Sigmoid colon (tissue), 7 donors: ENCODE results near the gene ERMAP. TPM values are rescaled to one million over a fixed set of nuclear protein-coding genes. Genes with fewer than 3 reads are reported as not detected.
"Not testable (repeated sequence)": the region's sequence is repeated elsewhere in the genome, so short reads cannot be mapped to it uniquely, and the experiment has no call there.

Source experiments
- DNase-seq: peaks from one replicate; pipeline ENCODE4 v3.0.0-alpha.2; 2019
- H3K27ac ChIP-seq, 4 donors: fragments of 200-600 bp; sonication (generic); one replicate each; pipeline ENCODE4 v1.5.1; 2016 to 2019; ENCODE audit warnings: mild to moderate bottlenecking in 1 of 4
- H3K27me3 ChIP-seq, 3 donors: fragments of 200-600 bp; sonication (generic); one replicate each; pipeline ENCODE4 v1.5.1; 2019; ENCODE audit warnings: mild to moderate bottlenecking in 1 of 3
- H3K36me3 ChIP-seq, 4 donors: fragments of 200-600 bp; sonication (generic); one replicate each; pipeline ENCODE4 v1.5.1; 2016 to 2019
- H3K4me1 ChIP-seq, 4 donors: fragments of 200-600 bp; sonication (generic); one replicate each; pipeline ENCODE4 v1.5.1; 2017 to 2019
- H3K4me3 ChIP-seq, 4 donors: fragments of 200-600 bp; sonication (generic); one replicate each; pipeline ENCODE4 v1.5.1; 2017 to 2019; ENCODE audit warnings: mild to moderate bottlenecking in 2 of 4, moderate library complexity in 1 of 4
- H3K9me3 ChIP-seq, 4 donors: fragments of 200-600 bp in 3 of 4; sonication (generic) in 3 of 4; one replicate each; pipeline versions ENCODE4 v1.5.1 to v1.6.1; 2013 to 2019
- EP300 ChIP-seq, 4 donors: sonication (generic); formaldehyde crosslinking; IDR thresholded peaks; one replicate each; pipeline ENCODE4 v1.6.1; 2017; ENCODE audit warnings: antibody characterized with exemption in 4 of 4
- POLR2A ChIP-seq, 2 donors: fragments of 450-650 bp; IDR thresholded peaks; one replicate each; pipeline ENCODE4 v1.6.1; 2016; ENCODE audit warnings: antibody characterized with exemption in 2 of 2, mild to moderate bottlenecking in 2 of 2, moderate library complexity in 2 of 2
- POLR2AphosphoS5 ChIP-seq, 4 donors: sonication (generic); formaldehyde crosslinking; IDR thresholded peaks; one replicate each; pipeline ENCODE4 v1.6.1; 2017; ENCODE audit warnings: antibody characterized with exemption in 4 of 4
- WGBS, 2 donors: extraction: QIAGEN DNeasy Blood & Tissue Kit; methylation state at CpG; one replicate each; pipeline ENCODE4 v1.1.7; 2013; 5-methylcytosine and 5-hydroxymethylcytosine counted together
- intact Hi-C: fragments of 100-400 bp; cut with DNase I; formaldehyde crosslinking; loops from one replicate; pipeline ENCODE4 v1.15.1; 2023
- polyA plus RNA-seq, 3 donors: library from polyadenylated mRNA; stranded (reverse); fragments of 200-250 nt; gene quantifications; one replicate each; pipeline ENCODE4 v1.2.3, GENCODE V29; 2013
- total RNA-seq, 4 donors: library from RNA; depleted of rRNA; stranded (reverse); fragments of >200 nt; gene quantifications; one replicate each; pipeline ENCODE4 v1.1.0, GENCODE V29; 2016
- TF ChIP-seq, protein P1 (sequence below), 4 experiments: fragments of 450-650 bp in 3 of 4; fragments of 200-600 bp in 1 of 4; IDR thresholded peaks; one replicate each; pipeline ENCODE4 v1.5.1; 2016 to 2019; ENCODE audit warnings: antibody characterized with exemption in 4 of 4, mild to moderate bottlenecking in 3 of 4, moderate library complexity in 2 of 4
- donor health status: healthy with polysubstance abuse.
- donor health status: Bipolar disorder and iron deficiency.
- donor health status: healthy.

The ERMAP gene
- total and polyA plus RNA-seq, 7 donors = 3.5 to 18.6 (median 9.5) TPM

DNA sequence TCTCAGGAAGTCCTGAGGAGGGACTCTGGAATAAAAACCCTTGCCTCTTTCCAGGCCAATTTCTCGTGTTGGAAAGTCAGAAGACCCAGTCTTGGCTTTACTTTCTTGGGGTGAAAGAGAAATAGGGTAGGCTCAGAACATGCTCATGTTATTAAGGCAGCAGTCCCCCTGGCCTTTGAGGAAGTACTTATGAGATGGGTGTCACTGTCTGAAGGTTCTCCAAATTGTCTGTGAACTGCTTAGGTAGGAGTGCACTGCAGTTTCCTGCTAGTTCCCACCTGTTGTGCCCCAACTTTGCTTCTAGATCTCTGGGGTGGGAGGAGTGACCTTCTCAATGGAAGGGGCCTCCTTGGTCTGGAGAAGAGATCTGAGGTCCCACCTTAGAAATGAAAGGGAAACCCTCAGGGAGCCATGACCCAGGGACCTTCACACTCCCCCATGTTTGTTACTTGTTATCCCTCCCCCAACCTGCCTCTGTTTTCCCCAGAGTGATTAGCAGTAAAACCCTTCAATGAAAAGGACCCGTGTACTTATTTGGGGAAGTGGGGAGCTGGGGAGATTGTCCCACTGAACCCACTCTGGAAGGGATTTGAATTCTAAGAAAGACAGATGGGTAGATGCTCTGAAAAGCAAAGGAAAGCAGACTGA lies 35.2 kb downstream of the ERMAP start:
- H3K4me1 ChIP-seq = peaks cover 0 to 13% (median 2%) of the 10 kb centered on the region in 4 donors
- no peak overlapping the region for H3K27ac ChIP-seq
- H3K36me3 ChIP-seq = peaks cover 12 to 30% (median 13%) of the 10 kb centered on the region in 4 donors
- no peak for DNase-seq
- H3K4me3 ChIP-seq = no peak overlapping the region
- 89 to 95% methylated on average over 2 of the region's 2 CpGs for WGBS, 2 donors
- no peaks in the 10 kb centered on the region for H3K9me3 ChIP-seq
- H3K27me3 ChIP-seq = no peaks in the 10 kb centered on the region
- intact Hi-C loops = no loop called here
- TF ChIP-seq EP300 (IDR thresholded peaks at IDR 0.05) (no peak), POLR2AphosphoS5 (IDR thresholded peaks at IDR 0.05) (no peak), POLR2A (IDR thresholded peaks at IDR 0.05) (no peak)
- TF ChIP-seq, protein P1, sequence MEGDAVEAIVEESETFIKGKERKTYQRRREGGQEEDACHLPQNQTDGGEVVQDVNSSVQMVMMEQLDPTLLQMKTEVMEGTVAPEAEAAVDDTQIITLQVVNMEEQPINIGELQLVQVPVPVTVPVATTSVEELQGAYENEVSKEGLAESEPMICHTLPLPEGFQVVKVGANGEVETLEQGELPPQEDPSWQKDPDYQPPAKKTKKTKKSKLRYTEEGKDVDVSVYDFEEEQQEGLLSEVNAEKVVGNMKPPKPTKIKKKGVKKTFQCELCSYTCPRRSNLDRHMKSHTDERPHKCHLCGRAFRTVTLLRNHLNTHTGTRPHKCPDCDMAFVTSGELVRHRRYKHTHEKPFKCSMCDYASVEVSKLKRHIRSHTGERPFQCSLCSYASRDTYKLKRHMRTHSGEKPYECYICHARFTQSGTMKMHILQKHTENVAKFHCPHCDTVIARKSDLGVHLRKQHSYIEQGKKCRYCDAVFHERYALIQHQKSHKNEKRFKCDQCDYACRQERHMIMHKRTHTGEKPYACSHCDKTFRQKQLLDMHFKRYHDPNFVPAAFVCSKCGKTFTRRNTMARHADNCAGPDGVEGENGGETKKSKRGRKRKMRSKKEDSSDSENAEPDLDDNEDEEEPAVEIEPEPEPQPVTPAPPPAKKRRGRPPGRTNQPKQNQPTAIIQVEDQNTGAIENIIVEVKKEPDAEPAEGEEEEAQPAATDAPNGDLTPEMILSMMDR (IDR thresholded peaks at IDR 0.05) = no peak

DNA sequence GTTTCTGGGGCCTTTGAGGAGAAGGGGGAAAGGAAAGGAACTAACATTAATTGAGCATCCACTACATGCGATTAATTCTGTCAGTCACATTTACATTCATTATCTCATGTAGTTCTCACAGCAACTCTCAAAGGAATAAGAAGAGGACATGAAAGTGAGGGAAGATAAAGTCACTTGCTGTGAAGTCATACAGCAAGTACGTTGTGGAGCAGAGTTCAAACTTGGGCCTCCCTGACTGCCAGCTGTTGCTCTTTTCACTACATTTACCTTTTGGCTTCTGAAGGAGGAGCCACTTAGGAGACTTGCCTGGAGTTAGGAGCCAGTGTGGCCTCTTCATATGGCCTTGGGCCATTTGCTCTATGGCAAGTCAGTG lies 35.7 kb downstream of the ERMAP start:
- 47 to 49% methylated on average over 2 of the region's 2 CpGs for WGBS, 2 donors
- Histone ChIP-seq H3K36me3 (peaks cover 12 to 30% (median 13%) of the 10 kb centered on the region in 4 donors), H3K9me3 (no peaks in the 10 kb centered on the region), H3K27ac (no peak overlapping the region), H3K4me1 (peaks cover 0 to 8% (median 0%) of the 10 kb centered on the region in 4 donors), H3K4me3 (no peak overlapping the region), H3K27me3 (no peaks in the 10 kb centered on the region)
- no peak for TF ChIP-seq EP300 (IDR thresholded peaks at IDR 0.05)
- TF ChIP-seq POLR2AphosphoS5 (IDR thresholded peaks at IDR 0.05) = no peak
- no peak for TF ChIP-seq POLR2A (IDR thresholded peaks at IDR 0.05)
- TF ChIP-seq, protein P1 (IDR thresholded peaks at IDR 0.05) = no peak
- intact Hi-C loops = no loop called here
- DNase-seq = no peak

GRCh38 chr1:42853116-42853884 lies 36.4 kb downstream of the ERMAP start:
- 82 to 87% methylated on average over 6 of the region's 6 CpGs for WGBS, 2 donors
- no peak for DNase-seq
- intact Hi-C loops = no loop called here
- TF ChIP-seq EP300 (IDR thresholded peaks at IDR 0.05) = no peak
- TF ChIP-seq, protein P1 (IDR thresholded peaks at IDR 0.05) = no peak
- TF ChIP-seq POLR2AphosphoS5 (IDR thresholded peaks at IDR 0.05) = no peak
- TF ChIP-seq POLR2A (IDR thresholded peaks at IDR 0.05) = no peak
- H3K9me3 ChIP-seq = no peaks in the 10 kb centered on the region
- no peak overlapping the region for H3K27ac ChIP-seq
- no peaks in the 10 kb centered on the region for H3K27me3 ChIP-seq
- H3K4me3 ChIP-seq = no peak overlapping the region
- peaks cover 12 to 30% (median 13%) of the 10 kb centered on the region in 4 donors for H3K36me3 ChIP-seq
- peaks cover 0 to 1% (median 0%) of the 10 kb centered on the region in 4 donors for H3K4me1 ChIP-seq

DNA sequence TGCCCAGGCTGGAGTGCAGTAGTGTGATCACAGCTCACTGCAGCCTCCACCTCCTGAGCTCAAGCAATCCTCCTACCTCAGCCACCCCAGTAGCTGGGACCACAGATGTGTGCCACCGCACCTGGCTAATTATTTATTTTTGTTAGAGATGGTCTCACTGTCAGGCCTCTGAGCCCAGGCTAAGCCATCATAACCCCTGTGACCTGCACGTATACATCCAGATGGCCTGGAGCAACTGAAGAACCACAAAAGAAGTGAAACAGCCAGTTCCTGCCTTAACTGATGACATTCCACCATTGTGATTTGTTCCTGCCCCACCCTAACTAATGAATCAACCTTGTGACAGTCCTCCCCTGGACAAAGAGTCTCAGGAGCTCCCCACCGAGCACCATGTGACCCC lies 39.6 kb downstream of the ERMAP start:
- H3K4me1 ChIP-seq, H3K36me3 ChIP-seq, intact Hi-C loops, H3K4me3 ChIP-seq, H3K27me3 ChIP-seq, DNase-seq, H3K27ac ChIP-seq, H3K9me3 ChIP-seq: not testable (repeated sequence)
- 86 to 90% methylated on average over 3 of the region's 3 CpGs for WGBS, 2 donors

DNA sequence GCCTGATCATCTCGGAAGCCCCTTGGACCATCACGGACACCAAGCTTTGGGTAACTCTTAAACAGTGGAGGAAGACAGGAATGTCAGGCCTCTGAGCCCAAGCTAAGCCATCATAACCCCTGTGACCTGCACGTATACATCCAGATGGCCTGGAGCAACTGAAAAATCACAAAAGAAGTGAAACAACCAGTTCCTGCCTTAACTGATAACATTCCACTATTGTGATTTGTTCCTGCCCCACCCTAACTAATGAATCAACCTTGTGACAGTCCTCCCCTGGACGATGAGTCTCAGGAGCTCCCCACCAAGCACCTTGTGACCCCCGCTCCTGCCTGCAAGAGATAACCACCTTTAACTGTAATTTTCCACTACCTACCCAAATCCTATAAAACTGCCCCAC lies 42.4 kb downstream of the ERMAP start:
- DNase-seq, H3K4me3 ChIP-seq, H3K9me3 ChIP-seq, H3K27ac ChIP-seq, H3K36me3 ChIP-seq, H3K4me1 ChIP-seq, intact Hi-C loops: not testable (repeated sequence)
- H3K27me3 ChIP-seq = peaks cover 0 to 18% (median 0%) of the 10 kb centered on the region in 3 donors
- WGBS, 2 donors = 85 to 86% methylated on average over 5 of the region's 5 CpGs
